ENCODE results near the gene TESK1.

DNA sequence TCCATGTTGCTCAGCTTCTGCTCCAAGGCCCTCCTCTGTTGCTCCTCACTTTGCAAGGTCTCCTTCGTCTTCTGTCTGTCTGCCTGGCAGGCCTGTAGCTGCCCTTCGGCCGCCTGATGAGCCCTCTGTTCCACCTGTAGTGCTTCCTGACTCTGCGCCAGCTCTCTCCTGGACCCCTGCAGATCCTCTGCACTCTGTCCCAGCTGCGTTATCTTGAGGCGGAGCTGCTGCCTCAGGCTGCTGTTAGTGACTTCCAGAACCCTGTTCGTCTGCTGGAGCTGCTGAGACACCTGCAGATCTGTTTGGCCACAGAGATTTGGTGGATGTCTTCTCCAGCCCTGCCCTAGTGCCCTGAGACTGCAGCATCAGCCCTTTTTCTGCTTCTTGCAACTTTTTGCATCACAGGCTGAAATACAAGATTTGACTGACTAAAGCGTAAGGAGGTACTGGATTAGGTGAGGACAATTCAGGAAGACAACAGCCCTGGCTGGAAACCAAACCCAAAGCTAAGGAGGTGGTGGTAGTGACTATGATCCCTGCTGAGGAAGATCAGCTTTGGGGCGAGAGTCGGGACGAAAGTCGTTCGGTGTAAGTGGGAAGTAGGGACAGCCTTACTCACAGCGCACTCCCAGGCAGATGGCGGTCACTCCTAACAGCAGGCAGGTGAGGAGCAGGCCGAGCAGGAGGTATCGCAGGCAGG, 11.1 kb downstream of the TESK1 start:
- no peak for TF ChIP-seq ZNF274 (IDR thresholded peaks at IDR 0.05; ENCODE audit: low read depth, low read length)
- no peak for TF ChIP-seq SUZ12 (IDR thresholded peaks at IDR 0.05; ENCODE audit: extremely low read depth, insufficient read depth, insufficient read length)
- TF ChIP-seq YY1 (IDR thresholded peaks at IDR 0.05; ENCODE audit: insufficient read depth, insufficient read length), result no peak
